Kidney glomerular epithelial cell (primary cell): ENCODE data around the gene KLHL20.

Source experiments
- DNase-seq: peaks from one replicate; lab custom pipeline; 2025; lab: John Stamatoyannopoulos, UW

Gene KLHL20

DNA sequence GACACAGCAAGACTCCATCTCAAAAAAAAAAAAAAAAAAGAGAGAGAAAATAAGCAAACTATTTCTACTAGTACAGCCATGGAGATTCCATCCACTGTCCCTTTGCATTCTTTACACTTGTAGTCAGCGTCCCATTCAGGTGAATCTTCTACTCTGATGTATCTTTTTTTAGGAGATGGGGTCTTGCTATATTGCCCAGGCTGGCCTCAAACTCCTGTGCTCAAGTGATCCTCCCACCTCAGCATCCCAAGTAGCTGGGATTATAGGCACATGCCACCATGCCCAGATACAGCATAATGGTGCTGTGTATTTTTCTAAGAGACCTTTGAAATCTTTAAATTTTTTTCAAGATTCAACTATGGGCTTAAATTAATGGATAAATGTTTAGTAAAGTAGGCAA, 118.0 kb downstream of the KLHL20 start:
- DNase-seq = no peak
